ENCODE results near the gene ZNF57.
"Not testable (repeated sequence)": the region's sequence is repeated elsewhere in the genome, so short reads cannot be mapped to it uniquely, and the experiment has no call there.

ZNF57 gene

GRCh38 chr19:2902590-2903218 lies 2.0 kb downstream of the ZNF57 start:
- no peak for DNase-seq

- DNase-seq: not testable (repeated sequence)
These were observed 2.6 kb downstream of the ZNF57 start for GRCh38 chr19:2903326-2903725.

- no peak for DNase-seq
These were observed 5.3 kb downstream of the ZNF57 start for GRCh38 chr19:2905918-2906519.

- DNase-seq: no peak
These were observed 6.0 kb downstream of the ZNF57 start for GRCh38 chr19:2906631-2907195.

GRCh38 chr19:2912306-2912705 lies 11.6 kb downstream of the ZNF57 start:
- DNase-seq: no peak

GRCh38 chr19:2917275-2918184 lies 16.8 kb downstream of the ZNF57 start:
- DNase-seq: no peak

- no peak for DNase-seq
These were observed 22.3 kb downstream of the ZNF57 start for GRCh38 chr19:2922987-2923386.

- no peak for DNase-seq
These were observed 22.8 kb downstream of the ZNF57 start for GRCh38 chr19:2923510-2923909.

- DNase-seq: no peak
These were observed 25.8 kb downstream of the ZNF57 start for GRCh38 chr19:2926341-2927031.

- DNase-seq: no peak
These were observed 26.3 kb downstream of the ZNF57 start for GRCh38 chr19:2927032-2927430.

GRCh38 chr19:2933490-2933910 lies 32.8 kb downstream of the ZNF57 start:
- DNase-seq: no peak

- DNase-seq: not testable (repeated sequence)
These were observed 35.1 kb downstream of the ZNF57 start for GRCh38 chr19:2935863-2936262.

GRCh38 chr19:2942928-2943640 lies 42.4 kb downstream of the ZNF57 start:
- DNase-seq: no peak

- DNase-seq: no peak
These were observed 43.7 kb downstream of the ZNF57 start for GRCh38 chr19:2944403-2944774.

GRCh38 chr19:2944775-2945574 lies 44.2 kb downstream of the ZNF57 start, which contains the start of gene ZNF77:
Gene ZNF77 (minus strand): TSS chr19:2944971. CDS start chr19:2944840, 131 bp downstream.
- DNase-seq: peak; percentile 99

GRCh38 chr19:2945575-2946184 lies 45.0 kb downstream of the ZNF57 start:
- DNase-seq: no peak

GRCh38 chr19:2949939-2950285 lies 49.2 kb downstream of the ZNF57 start:
- peak; percentile 33 to 61 for DNase-seq

- peak; percentile 98 to 99 for DNase-seq
These were observed 49.8 kb downstream of the ZNF57 start for GRCh38 chr19:2950286-2951124.

- no peak for DNase-seq
These were observed 52.3 kb downstream of the ZNF57 start for GRCh38 chr19:2952953-2953481.

GRCh38 chr19:2957160-2957559 lies 56.4 kb downstream of the ZNF57 start:
- no peak for DNase-seq
